Cerebellar nuclear complex (tissue), 1 donor: ENCODE measurements around the gene SRRM2.

ENCODE experiments used
- DNase-seq, 2 experiments: peaks; one replicate each; lab custom pipeline; 2025; lab: John Stamatoyannopoulos, UW

The SRRM2 gene

DNA sequence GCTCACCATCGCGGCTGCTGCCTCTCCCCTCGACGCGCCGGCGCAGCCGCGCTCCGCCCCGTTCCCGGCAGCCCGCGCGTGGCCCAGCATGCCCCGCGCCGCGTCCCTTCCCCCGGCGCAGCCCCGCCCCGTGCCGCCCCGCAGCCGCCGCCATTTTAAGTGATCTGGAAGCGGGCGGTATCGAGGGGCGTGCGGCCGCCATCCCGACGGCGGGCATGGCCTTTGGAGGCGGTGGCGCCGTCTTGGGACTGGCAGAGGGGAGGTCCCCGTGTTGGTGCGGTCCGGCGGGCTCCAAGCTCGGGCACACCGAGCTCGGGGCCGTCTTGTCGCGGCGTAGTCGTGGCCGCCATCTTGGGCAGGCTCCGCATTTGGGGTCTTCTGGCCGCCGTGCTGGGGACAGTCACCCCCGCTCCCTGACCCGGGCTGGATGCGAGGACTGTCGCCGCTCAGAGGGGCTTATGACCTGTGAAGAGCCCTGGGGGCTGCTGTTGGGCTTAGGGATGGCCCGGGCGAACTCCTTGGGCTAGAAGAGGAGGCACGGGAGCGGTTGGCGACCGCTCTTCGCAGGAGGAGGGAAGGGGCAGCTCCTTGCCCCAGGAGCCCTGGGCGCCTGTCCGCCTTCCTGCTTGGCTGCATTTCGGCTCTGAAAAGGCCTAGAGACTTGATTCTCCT, 24.9 kb downstream of the SRRM2 start, which contains the start of gene ELOB:
TSS of gene ELOB (minus strand) at position 50 of the 672 bp plus-strand sequence. CDS start at position 9, 41 bp downstream.
- DNase-seq, result peak in 1 of 2 experiments; percentile 22

DNA sequence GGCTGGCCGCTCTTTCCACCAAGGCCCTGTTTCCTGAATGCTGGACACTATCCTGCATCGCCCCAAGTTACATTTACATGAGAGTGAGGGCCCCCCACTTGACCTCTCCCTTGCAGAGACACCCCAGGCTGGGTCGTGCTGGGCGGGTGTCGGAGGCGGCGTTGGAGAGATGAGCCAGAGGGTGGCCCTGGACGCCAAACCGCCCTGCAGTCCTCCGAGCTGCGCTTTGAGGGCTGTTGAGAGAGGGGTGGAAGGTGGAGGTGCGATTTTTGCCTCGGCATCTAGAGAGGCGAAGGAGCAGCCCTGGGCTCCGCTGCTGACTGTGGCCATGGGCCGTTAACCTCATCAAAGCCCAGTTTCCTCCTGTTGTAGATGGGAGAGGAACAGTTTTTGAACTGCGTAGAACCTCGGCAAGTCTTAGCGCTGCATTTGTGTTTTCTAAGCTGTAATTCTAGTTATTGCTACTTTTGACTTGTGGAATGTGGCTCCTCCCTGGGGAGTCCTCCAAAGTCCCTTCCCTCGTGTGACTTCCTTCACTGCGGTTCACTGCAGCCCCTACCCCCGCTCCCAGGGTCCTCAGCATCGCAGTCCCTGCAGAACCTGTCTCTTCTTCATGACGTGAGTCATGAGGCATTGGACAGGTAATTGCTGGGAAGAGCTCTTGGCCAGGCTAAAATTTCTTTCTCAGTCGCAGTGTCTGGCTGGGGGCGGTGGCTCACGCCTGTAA, 25.6 kb downstream of the SRRM2 start:
- DNase-seq, result no peak

- no peak for DNase-seq
Measured at GRCh38 chr16:2778630-2778958, 26.2 kb downstream of the SRRM2 start.

- DNase-seq, result no peak
Measured at GRCh38 chr16:2779151-2779920, 26.9 kb downstream of the SRRM2 start.

GRCh38 chr16:2779978-2780898, 27.8 kb downstream of the SRRM2 start:
- DNase-seq, result no peak

DNA sequence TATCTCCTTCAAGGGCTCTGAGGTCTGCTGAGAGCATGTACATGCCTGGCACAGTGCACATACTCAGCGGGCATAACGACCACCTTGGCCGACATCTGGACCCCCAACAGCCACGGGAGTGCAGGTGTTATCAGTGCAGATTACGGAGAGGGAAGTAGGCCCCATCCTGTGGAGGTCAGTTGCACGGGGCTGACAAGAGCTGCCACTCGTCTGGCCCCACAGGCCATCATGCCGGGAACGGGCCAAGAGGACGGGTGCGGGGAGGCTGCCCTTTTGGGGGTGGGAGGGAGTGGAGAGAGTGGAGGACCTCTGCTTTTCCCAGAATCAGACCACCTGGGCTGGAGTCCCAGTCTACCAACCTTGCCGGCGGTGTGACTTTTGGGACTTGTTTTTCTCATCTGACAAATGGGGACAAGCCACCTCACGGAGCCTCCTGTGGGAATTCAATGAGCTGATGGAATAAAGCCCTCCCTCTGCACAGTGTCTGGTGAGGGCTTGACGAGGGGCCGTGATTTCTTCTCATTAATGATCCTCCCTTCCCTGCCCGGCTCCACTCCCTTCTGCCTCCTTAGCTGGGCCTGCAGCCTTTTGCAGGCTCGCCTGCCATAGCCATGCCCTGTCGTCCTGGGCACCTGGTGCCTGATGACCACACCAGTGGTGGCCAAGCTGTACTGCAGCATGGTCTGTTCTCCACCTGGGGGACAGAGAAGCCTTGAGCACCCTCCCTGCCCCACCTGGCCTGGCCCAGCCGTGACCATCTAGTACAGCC, 30.3 kb downstream of the SRRM2 start:
- no peak for DNase-seq

GRCh38 chr16:2783581-2784357, 31.3 kb downstream of the SRRM2 start:
- no peak for DNase-seq

DNA sequence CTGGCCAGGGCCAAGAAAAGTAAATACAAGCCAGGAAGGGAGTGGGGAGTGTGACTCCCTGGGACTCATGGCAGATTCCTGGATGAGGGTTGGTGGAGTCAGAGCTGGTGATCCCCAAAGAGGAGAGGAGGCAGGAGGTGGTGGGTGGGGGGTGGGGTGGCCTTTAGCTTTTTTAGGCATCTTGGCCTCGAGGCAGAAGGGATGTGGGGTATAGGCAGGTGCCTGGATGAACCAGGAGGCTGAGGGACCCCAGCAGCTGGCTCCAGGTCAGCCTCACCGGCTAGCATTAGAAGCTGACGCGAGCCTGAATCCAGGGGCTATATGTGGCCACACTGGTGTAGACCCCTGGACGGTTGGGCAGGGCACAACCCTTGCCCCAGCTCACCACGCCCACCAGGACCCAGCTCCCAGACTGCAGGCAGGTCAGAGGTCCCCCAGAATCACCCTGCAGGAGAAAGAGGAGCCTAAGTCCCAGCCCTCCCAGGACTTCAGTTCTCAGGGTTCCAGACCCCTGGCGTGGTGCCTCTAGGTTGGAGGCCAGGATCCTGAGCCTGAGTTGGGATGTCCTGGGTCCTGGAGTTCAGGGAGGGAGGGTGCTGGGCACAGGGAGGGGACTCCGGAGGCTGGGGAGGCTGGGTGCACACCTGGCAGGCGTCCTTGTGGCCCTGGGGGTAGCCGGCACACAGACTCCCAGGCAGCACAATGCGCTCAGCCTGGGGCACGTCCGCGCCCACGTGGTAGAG, 32.1 kb downstream of the SRRM2 start:
- DNase-seq, result no peak

DNA sequence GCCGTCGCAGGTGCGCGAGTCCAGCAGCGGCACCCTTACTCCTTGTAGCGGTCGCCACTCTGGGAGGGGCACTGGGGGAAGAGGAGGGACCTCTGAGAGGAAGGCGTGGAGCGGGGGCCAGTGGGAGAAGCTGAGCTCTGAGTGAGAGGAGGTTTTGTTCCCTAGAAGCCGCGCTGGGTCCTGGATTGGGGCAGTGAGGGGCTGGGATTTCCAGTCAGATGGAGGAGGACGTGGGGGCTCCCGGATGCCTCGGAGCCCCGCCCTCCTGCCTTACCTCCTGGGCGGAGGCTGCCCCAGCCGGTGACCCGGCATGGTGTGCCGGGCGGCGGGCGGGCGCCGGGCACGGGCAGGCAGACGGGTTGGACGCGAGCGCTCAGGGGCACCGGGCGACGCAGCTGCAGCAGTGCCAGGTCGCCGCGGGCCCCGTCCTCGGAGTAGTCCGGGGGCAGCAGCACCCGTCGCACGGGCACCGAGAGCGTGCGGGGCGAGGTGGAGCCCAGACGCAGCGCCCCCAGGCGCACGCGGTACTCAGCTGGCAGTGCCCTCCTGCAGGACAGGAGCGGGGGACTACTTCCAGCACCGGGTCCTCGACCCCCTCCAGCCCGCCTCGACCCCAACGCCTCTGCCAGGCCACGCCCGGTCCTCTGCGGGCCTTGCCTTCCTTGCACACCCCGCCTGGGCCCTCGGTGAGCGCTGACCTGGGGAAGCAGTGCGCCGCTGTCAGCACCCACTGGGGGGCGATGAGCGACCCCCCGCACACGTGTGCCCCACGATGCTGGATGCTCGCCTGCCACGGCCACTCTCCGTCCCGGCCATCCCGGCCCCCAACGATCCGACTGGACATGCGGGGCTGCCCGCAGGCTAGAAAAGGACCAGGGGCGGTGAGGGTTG, 32.9 kb downstream of the SRRM2 start:
- no peak for DNase-seq

DNA sequence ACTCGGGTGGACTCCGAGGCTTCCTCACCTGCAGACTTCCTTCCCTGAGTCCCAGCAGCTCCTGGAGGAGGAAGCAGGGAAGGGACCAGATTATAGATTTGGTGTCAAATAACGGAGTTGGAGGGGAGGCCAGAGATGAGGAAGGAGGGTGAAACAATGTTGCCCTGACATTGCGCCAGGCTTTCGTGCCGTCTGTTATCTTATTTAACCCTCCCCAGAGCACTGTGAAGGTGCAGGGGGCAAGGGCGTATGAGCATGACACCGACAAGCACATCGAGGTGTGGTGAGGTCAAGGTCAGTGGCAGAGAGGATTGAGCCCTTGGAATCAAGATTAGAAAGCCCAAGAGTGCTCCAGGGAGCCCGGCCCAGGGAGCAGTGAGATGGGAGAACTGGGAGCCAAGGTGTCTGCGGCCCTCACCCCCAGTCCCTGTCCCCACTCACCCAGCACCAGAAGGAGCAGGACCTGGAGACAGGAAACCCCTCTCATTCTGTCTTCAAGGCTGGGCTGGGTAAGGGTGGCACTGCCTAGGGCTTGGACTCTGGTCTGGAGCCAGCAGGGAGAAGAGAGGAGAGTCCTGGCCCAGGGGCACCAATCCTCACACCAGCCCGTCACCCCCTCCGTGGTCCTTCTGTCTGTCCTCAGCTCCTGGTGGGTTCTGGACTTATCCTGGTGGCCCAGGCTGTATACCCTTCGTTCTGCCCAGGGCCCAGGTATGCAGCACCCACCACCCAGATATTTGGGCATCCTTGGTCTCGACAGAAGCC, 33.8 kb downstream of the SRRM2 start:
- no peak for DNase-seq

- DNase-seq, result no peak
Measured at GRCh38 chr16:2786826-2787151, 34.4 kb downstream of the SRRM2 start.

- DNase-seq, result no peak
Measured at GRCh38 chr16:2787406-2787805, 35.0 kb downstream of the SRRM2 start, which contains the start of gene PRSS33. PRSS33 (minus strand) TSS chr16:2787560; CDS start chr16:2786547, 1,013 bp downstream.

DNA sequence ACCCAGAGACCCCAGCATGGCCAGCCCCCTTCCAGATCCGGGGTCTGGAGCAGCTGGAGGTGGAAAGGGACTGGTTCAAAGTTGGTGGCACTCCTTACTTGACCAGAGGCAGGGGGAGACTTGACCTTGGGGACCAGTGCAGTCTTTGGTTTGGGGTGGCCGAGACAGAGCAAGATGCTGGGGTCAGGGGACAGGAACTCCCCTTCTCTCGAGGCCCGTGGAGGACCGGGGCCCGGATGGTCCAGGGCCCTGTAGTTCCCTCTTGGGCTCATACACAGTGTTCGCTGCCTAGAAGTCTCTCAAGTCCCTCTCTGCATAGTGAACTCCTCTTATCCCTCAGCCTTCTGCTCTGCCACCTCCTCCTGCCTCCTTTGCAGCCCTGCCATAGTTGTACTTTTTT, 35.5 kb downstream of the SRRM2 start:
- no peak for DNase-seq

- DNase-seq, result no peak
Measured at GRCh38 chr16:2790631-2791030, 38.2 kb downstream of the SRRM2 start.

- no peak for DNase-seq
Measured at GRCh38 chr16:2791174-2791573, 38.7 kb downstream of the SRRM2 start.

DNA sequence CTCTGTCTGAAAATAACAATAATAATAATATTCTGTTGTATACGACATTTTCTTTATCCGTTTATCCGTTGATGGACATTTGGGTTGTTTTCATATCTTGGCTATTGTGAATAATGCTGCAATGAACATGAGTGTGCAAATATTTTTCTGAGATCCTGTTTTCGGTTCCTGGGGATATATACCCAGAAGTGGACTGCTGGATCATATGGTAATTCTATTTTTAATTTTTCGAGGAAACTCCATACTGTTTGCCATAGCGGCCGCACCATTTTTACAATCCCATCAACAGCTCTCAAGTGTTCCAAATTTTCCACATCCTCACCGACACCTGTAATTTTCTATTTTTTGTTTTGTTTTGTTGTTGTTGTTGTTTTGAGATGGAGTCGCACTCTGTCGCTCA, 40.5 kb downstream of the SRRM2 start:
- no peak for DNase-seq

DNA sequence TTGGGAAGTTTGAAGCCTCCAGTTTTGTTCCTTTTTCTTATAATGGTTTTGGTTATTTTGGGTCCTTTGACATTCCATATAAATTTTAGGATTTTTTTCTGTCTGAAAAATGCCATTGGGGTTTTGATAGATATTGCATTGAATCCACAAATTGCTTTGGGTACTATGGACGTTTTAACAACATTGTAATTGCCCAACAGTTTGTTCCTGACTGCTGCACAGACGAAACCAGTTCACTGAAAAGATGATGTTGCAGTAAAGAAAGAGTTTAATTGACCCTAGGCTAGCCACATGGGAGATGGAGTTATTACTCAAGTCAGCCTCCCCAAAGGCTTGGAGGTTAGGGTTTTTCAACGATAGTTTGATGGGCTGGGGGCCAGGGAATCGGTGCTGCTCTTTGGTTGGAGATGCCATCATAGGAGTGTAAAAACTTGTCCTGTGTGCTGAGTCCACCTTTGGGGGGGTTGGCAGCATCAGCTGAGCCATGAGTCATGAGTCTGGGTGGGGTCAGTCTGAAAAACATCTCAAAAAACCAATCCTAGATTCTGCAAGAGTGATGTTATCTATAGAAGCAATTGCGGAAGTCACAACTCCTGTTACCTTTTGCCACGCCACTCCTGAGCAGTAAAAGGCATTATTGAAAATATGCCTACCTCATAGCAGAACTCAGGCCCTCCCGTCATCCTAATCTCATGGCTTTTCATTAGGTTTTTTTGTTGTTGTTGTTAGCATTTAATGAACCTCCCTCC, 43.1 kb downstream of the SRRM2 start:
- no peak for DNase-seq
